ENCODE results near the gene ATAD3B. TPM values are rescaled to one million over a fixed set of nuclear protein-coding genes. Genes with fewer than 3 reads are reported as not detected.
"Not testable (repeated sequence)": the region's sequence is repeated elsewhere in the genome, so short reads cannot be mapped to it uniquely, and the experiment has no call there.

ATAD3B gene
- total RNA-seq, 1 donor from 2014 or later: 31.4 TPM

DNA sequence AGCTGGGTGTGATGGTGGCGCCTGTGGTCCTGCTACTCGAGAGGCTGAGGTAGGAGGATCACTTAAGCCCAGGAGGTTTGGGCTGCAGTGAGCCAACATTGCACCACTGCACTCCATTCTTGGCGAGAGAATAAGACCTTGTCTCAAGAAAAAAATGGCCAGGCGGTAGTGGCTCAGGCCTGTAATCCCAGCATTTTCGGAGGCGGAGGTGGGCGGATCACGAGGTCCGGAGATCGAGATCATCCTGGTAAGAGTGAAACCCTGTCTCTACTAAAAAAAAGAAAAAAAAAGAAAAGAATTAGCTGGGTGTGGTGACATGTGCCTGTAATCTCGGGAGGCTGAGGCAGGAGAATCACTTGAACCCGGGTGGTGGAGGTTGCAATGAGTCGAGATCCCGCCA, 11.3 kb downstream of the ATAD3B start:
- DNase-seq (ENCODE audit: low read depth): no peak
- Histone ChIP-seq H3K4me3 (ENCODE audit: low read depth, low read length) (no peak overlapping the region), H3K27me3 (ENCODE audit: control insufficient read depth, insufficient read depth, low read length) (no peaks in the 10 kb centered on the region), H3K36me3 (ENCODE audit: control insufficient read depth, insufficient read depth, low read length) (peaks cover 2% of the 10 kb centered on the region)
- TF ChIP-seq, protein P1, sequence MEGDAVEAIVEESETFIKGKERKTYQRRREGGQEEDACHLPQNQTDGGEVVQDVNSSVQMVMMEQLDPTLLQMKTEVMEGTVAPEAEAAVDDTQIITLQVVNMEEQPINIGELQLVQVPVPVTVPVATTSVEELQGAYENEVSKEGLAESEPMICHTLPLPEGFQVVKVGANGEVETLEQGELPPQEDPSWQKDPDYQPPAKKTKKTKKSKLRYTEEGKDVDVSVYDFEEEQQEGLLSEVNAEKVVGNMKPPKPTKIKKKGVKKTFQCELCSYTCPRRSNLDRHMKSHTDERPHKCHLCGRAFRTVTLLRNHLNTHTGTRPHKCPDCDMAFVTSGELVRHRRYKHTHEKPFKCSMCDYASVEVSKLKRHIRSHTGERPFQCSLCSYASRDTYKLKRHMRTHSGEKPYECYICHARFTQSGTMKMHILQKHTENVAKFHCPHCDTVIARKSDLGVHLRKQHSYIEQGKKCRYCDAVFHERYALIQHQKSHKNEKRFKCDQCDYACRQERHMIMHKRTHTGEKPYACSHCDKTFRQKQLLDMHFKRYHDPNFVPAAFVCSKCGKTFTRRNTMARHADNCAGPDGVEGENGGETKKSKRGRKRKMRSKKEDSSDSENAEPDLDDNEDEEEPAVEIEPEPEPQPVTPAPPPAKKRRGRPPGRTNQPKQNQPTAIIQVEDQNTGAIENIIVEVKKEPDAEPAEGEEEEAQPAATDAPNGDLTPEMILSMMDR (IDR thresholded peaks at IDR 0.05; ENCODE audit: insufficient read depth, low read length, poor library complexity, severe bottlenecking): no peak

DNA sequence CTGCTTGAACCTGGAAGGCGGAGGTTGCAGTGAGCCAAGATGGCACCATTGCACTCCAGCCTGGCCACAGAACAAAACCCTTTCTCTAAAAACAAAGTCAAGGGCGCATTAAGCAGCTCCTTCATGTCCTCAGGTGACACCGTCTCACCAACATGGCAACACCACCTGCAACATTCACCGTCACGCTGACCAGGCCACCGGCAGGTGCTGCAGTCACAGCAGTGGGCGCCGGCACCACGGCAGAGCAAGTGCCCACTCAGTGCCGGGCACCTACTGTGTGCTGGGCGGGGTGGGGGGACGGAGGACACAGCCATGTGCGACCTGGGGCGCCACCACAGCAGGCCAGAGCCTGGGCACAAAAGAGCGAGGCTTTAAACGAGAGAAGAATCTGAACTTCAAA, 12.1 kb downstream of the ATAD3B start:
- Histone ChIP-seq H3K36me3 (ENCODE audit: control insufficient read depth, insufficient read depth, low read length) (peaks cover 2% of the 10 kb centered on the region), H3K4me3 (ENCODE audit: low read depth, low read length) (no peak overlapping the region), H3K27me3 (ENCODE audit: control insufficient read depth, insufficient read depth, low read length) (no peaks in the 10 kb centered on the region)
- TF ChIP-seq, protein P1 (IDR thresholded peaks at IDR 0.05; ENCODE audit: insufficient read depth, low read length, poor library complexity, severe bottlenecking): no peak
- no peak for DNase-seq (ENCODE audit: low read depth)

DNA sequence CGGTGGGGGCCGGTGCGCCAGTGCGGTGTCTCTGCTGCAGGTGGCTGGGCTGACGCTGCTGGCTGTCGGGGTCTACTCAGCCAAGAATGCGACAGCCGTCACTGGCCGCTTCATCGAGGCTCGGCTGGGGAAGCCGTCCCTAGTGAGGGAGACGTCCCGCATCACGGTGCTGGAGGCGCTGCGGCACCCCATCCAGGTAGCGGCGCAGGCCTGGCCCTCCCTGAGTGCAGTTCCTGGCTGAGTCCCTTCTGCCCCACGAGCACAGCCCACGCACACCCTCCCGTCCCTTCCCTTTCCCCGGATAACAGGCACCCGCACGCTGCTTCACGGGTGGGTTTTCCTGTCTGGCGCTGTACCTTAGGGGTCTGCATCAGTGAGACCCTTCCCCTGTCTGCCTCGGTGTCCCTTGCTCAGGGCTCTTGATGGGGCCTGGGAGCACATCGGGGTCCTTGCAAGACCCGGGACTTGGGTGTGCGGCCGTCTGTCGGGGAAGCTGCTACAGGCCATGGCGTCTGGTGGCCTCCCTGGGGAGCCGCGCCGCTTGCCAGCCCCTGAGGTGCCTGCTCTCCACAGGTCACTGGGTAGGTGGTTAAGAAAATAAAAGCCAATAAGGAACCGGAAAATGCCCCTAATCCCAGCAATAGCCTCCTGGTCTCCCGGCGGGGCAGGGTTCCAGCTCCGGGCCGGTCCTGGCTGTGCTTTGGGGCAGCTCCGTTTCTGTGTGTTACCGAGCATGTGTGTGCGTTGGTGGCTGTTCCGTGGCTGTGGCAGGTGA, 13.6 kb downstream of the ATAD3B start:
- not testable (repeated sequence) for DNase-seq (ENCODE audit: low read depth); H3K36me3 ChIP-seq (ENCODE audit: control insufficient read depth, insufficient read depth, low read length); H3K4me3 ChIP-seq (ENCODE audit: low read depth, low read length); H3K27me3 ChIP-seq (ENCODE audit: control insufficient read depth, insufficient read depth, low read length)

DNA sequence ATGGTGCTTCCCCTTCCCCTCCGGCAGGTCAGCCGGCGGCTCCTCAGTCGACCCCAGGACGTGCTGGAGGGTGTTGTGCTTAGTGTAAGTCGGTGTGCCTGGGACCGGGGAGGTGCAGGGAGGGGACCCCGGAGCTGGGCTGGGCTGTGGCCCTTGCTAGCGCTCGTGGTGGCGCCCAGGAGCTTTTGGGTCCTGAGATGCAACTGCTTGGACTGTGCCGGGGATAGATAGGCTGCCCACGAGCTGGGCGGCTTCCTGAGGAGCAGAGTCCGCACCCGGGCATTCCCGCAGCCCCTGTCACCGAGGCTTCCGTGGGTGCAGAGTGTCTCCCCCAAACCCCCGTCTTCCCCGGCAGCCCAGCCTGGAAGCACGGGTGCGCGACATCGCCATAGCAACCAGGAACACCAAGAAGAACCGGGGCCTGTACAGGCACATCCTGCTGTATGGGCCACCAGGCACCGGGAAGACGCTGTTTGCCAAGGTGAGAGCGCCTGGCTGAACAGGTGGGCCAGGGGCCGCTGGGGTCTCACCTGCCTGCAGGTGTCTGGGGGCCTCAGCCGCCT, 14.3 kb downstream of the ATAD3B start:
- H3K27me3 ChIP-seq (ENCODE audit: control insufficient read depth, insufficient read depth, low read length); H3K36me3 ChIP-seq (ENCODE audit: control insufficient read depth, insufficient read depth, low read length); DNase-seq (ENCODE audit: low read depth); H3K4me3 ChIP-seq (ENCODE audit: low read depth, low read length): not testable (repeated sequence)

DNA sequence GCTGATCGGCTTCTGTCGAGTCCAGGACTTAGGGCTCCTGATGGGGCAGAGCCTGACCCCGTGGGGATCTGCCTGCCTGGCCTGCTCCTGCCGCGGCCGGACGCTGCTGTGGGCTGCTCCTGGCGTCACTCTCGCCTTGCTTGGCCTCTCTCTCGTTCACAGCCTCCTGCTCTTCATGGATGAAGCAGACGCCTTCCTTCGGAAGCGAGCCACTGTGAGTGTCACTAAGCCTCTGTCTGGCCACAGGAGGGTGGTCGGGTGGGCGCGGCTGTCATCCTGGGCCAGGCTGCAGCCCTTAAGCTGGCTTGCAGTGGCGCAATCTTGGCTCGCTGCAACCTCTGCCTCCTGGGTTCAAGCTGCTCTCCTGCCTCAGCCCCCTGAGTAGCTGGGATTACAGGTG, 16.1 kb downstream of the ATAD3B start:
- TF ChIP-seq, protein P1 (IDR thresholded peaks at IDR 0.05; ENCODE audit: insufficient read depth, low read length, poor library complexity, severe bottlenecking): no peak
- Histone ChIP-seq H3K27me3 (ENCODE audit: control insufficient read depth, insufficient read depth, low read length) (no peaks in the 10 kb centered on the region), H3K4me3 (ENCODE audit: low read depth, low read length) (no peak overlapping the region), H3K36me3 (ENCODE audit: control insufficient read depth, insufficient read depth, low read length) (no peaks in the 10 kb centered on the region)
- no peak for DNase-seq (ENCODE audit: low read depth)

DNA sequence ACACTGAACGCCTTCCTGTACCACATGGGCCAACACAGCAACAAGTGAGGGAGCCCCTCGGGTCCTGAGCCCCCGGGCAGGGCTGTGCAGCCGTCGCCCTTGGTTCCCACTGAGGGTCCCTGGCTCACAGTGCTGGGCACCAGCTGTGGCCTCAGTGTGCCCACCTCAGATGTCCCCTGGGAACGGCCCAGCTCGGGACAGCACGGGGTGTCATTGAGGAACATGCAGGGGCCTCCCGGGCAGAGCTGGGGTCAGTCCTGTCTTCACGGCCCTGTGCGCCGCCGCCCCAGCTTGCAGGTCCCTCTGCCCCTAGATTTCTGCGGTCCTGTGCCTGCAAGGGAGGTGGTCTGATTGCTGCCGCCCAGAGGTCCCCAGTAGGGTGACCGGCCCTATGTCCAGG, 17.7 kb downstream of the ATAD3B start:
- DNase-seq (ENCODE audit: low read depth): no peak
- H3K36me3 ChIP-seq (ENCODE audit: control insufficient read depth, insufficient read depth, low read length): no peaks in the 10 kb centered on the region

More for the DNA sequence above, 17.7 kb downstream of the ATAD3B start:
- Histone ChIP-seq H3K4me3 (ENCODE audit: low read depth, low read length) (no peak overlapping the region), H3K27me3 (ENCODE audit: control insufficient read depth, insufficient read depth, low read length) (no peaks in the 10 kb centered on the region)
- TF ChIP-seq, protein P1 (IDR thresholded peaks at IDR 0.05; ENCODE audit: insufficient read depth, low read length, poor library complexity, severe bottlenecking): no peak

Measured in kidney epithelial cell (primary cell).